Stimulated activated CD8-positive, alpha-beta memory T cell treated with anti-CD3 and anti-CD28 coated beads, Interleukin-4, amount 100 ng/mL, for 1 hour (primary cell): ENCODE results near the gene AHNAK2.
"Not testable (repeated sequence)": the region's sequence is repeated elsewhere in the genome, so short reads cannot be mapped to it uniquely, and the experiment has no call there.

Source experiments
- DNase-seq, 2 donors: peaks; one replicate each; pipeline ENCODE4 v3.0.0-alpha.2; 2020; ENCODE audit warnings: low read depth in 2 of 2, low spot score in 1 of 2

AHNAK2 gene

GRCh38 chr14:104900639-104901512 lies 77.3 kb downstream of the AHNAK2 start:
- no peak for DNase-seq

- DNase-seq: no peak
Measured at GRCh38 chr14:104899781-104900180, 78.4 kb downstream of the AHNAK2 start.

GRCh38 chr14:104898870-104899510 lies 79.2 kb downstream of the AHNAK2 start:
- DNase-seq: no peak

GRCh38 chr14:104898195-104898558 lies 80.0 kb downstream of the AHNAK2 start:
- no peak for DNase-seq

GRCh38 chr14:104897330-104898194 lies 80.6 kb downstream of the AHNAK2 start:
- no peak for DNase-seq

- DNase-seq: no peak
Measured at GRCh38 chr14:104895786-104896661, 82.2 kb downstream of the AHNAK2 start.

- DNase-seq: no peak
Measured at GRCh38 chr14:104895207-104895785, 82.9 kb downstream of the AHNAK2 start.

GRCh38 chr14:104894331-104895206 lies 83.6 kb downstream of the AHNAK2 start:
- no peak for DNase-seq

GRCh38 chr14:104893435-104894207 lies 84.6 kb downstream of the AHNAK2 start:
- no peak for DNase-seq

GRCh38 chr14:104892531-104893434 lies 85.4 kb downstream of the AHNAK2 start:
- DNase-seq: no peak

GRCh38 chr14:104891664-104892530 lies 86.3 kb downstream of the AHNAK2 start:
- DNase-seq: no peak

GRCh38 chr14:104891121-104891551 lies 87.0 kb downstream of the AHNAK2 start:
- DNase-seq: no peak

- DNase-seq: not testable (repeated sequence)
Measured at GRCh38 chr14:104890292-104890691, 87.9 kb downstream of the AHNAK2 start.

- DNase-seq: no peak
Measured at GRCh38 chr14:104889375-104889757, 88.8 kb downstream of the AHNAK2 start.

GRCh38 chr14:104888489-104889374 lies 89.4 kb downstream of the AHNAK2 start:
- DNase-seq: no peak
